GM19397 (cell line): ENCODE results near the gene SDF2L1.
"Not testable (repeated sequence)": the region's sequence is repeated elsewhere in the genome, so short reads cannot be mapped to it uniquely, and the experiment has no call there.

Experiments
- ATAC-seq: cut with Tn5 transposase; IDR thresholded peaks from one replicate; pipeline ENCODE4 v1.9.1; 2021; ENCODE audit warnings: mild to moderate bottlenecking, moderate library complexity; ENCODE audit not compliant: unreplicated experiment

SDF2L1 gene

GRCh38 chr22:21660904-21661303 is 18.8 kb downstream of the SDF2L1 start:
- no peak for ATAC-seq

DNA sequence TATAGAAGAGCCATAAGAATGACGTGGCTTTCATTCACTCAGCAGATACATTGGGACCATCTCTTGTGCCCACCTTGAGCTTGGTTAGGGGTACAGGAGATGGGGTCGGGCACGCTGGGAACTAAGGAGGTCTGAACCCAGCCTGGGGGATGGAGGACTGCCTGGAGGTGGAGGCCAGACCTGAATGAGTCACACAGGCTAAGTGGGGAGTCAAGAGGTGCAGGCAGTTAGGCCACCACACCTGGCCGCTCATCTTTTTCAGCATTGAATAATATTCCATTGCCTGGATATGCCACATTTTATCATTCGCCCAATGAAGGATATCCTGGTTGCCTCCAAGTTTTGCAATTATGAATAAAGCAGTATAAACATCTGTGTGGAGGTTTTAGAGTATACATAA is 19.9 kb downstream of the SDF2L1 start:
- ATAC-seq, result no peak

DNA sequence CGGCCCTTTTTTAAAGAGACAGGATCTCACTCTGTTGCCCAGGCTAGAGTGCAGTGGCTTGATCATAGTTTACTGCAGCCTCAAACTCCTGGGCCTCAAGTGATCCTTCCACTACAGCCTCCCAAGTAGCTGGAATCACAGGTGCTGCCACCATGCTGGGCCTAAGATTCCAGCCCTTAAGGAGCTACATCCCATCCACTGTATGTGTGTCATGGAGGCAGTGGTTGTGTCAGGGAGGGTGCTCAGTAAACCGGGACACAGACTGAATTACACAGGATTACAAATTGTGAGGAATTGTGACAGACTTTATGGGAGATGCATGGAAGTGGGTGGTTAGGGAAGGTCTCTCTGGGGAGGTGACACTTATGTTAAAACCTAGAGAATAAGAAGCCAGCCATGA is 21.6 kb downstream of the SDF2L1 start:
- no peak for ATAC-seq

DNA sequence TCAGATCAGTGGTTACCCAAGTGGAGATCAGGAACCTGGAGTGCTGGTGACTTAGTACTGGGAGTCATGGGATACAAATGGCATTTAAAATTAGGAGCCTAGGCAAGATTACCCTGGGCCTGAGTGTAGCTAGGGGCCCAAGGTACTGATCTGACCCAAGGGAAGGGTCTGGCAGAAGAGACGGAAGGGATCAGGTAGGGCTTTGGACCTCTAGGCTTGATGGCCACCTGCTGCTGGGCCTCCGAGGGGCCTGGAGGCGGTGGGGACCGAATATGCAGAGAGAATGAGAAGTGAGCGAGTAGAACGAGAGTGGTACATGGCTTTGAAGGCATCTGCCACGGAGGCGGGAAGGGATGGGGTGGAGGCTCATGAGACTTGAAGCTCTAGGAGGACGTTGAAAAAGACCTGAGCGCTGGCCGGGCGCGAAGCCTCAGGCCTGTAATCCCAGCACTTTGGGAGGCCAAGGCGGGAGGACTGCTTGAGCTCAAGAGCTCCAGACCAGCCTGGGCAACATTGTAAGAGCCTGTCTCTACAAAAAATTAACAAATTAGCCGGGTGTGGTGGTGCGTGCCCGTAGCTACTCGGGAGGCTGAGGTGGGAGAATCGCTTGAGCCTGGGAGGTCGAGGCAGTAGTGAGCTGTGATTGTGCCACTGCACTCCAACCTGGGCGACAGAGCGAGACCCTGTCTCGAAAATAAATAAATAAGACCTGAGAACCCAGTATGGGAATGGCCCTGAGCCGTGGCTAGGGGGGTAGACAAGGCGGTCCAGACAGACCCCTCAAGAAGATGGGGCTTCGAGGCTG is 23.1 kb downstream of the SDF2L1 start:
- ATAC-seq, result no peak

DNA sequence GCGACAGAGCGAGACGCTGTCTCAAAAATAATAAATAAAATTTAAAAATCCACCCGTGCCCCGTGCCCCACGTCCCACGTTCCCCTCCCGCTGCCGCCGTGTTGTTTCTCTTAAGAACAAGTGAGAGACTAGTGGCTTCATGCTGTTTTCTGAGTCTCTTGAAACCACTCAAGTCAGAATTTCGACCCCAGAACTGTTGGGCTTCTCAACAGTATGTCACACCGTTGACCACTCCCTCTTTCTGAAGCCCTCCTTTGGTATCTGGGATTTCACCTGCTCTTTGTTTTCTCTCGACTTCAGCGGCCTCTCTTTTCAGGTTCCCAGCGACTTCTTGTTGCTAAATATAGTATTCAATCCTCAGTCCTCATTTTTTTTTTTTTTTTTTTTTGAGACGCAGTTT is 24.7 kb downstream of the SDF2L1 start:
- ATAC-seq, result no peak

- no peak for ATAC-seq
Observed at GRCh38 chr22:21669026-21669425, 26.9 kb downstream of the SDF2L1 start.

DNA sequence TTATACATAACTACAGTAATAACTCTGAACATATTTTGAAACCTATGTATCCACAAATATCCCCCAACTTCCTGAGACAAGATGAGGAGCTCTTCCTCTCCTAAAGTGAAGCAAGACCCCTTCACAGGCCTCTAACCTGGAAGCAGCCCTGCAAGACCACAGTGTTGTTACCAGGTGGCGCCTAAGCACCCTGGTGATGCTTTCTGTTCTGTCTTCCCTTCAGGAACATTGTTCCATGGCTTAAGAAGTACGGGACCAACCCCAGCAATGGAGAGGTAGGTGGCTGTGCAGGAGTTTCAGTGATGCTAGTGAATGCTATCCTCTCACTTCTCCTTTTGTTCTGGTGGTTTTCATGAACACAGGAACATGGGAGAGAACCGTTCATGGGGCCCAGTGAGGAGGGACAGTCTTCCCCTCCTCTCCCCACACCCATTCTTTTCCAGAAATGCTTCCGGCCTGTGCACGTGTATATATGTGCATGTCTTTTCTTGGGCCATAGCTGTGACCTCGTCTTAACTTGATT is 30.1 kb downstream of the SDF2L1 start:
- ATAC-seq, result no peak

GRCh38 chr22:21673534-21674321 is 31.6 kb downstream of the SDF2L1 start:
- ATAC-seq, result no peak

GRCh38 chr22:21674638-21675245 is 32.6 kb downstream of the SDF2L1 start:
- ATAC-seq, result no peak

GRCh38 chr22:21677606-21678443 is 35.7 kb downstream of the SDF2L1 start:
- ATAC-seq, result no peak

GRCh38 chr22:21678842-21679241 is 36.7 kb downstream of the SDF2L1 start:
- not testable (repeated sequence) for ATAC-seq

GRCh38 chr22:21679383-21679782 is 37.3 kb downstream of the SDF2L1 start:
- ATAC-seq, result no peak

- no peak for ATAC-seq
Observed at GRCh38 chr22:21680830-21681565, 38.9 kb downstream of the SDF2L1 start.

- no peak for ATAC-seq
Observed at GRCh38 chr22:21681566-21682370, 39.7 kb downstream of the SDF2L1 start.

DNA sequence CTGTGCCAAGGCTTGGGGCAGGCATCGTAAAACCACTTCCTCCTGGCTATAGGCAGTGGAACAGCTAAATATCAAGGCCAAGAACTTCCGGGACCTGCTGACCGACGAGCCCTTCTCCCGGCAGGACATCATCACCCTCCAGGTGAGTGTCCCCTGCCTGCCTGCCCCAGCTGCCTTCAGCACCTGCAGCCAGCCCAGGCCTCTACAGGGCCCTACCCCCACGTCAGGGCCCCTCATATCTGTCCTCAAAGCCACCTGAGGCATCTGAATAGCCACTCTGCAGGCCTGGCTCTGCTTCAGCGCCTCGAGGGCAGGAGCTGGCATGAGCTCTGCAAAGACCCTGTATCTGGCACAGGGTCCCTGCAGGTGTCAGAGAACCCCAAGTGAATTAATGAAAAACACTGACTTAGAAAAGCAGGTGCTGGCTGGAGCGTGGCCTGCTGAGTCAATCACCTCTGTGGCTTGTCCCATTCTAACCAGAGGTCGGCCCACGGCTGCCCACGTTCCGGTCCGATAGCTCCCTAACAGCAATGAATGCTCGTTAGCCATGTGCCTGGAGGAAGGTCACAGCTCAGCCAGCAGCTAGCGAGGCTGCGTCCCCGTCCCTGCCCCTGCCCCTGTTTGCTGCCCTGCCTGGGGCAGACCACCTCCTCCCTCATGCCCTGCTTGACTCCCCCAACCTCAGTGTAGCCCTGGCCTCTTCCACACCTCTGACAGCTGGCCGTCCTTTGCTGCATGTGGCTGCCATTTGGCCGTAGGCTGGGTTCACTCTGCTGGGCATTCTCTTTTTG is 40.5 kb downstream of the SDF2L1 start:
- no peak for ATAC-seq

DNA sequence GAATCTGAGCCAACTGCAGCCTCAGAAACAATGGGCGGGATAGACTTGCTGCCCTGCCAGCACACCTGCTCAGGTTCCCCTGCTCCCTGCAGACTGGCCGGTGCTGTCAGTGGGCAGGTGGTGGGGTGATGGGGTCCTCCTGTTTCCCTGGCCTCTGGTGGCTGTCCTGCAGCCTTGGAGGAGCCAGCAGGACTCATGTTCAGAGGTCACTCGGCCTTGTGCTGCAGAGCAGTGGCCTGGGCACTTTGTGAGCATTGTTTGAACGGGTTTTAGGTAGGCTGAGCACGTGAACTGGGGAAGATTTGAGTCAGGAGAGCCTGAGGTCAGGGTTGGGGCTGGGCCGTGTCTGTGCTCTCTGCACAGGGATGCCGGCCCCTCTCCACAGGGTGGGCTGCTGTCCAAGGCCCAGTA is 41.3 kb downstream of the SDF2L1 start:
- ATAC-seq, result no peak

DNA sequence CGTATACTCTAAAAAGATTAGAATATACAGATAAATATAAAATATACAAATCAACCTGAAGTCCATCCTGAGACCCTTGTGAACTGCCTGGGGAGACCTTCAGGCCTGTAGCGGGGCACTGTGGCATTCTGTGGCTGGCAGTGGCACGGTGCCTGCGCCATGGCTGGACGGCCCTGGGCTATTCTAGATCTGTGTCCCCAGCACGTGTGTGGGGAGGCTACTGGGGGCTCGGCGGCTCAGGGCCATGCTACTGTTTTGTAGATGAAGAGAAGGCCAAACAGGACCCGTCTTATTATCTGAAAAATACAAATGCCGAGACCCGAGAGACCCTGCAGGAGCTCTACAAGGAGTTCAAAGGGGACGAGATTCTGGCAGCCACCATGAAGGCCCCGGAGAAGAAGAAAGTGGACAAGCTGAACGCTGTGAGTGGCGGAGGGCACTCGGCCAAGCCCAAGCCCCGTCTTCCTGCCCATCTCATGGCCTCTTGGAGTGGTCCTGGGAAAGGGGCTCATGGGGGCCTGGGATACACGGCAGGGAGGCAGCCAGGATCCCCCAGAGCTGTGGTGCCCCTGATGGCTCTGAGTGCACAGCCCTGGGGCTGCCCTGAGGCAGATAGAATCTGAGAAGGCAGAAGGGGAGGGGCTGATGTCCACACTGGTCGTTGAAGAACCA is 42.5 kb downstream of the SDF2L1 start:
- no peak for ATAC-seq

- no peak for ATAC-seq
Observed at GRCh38 chr22:21685164-21685513, 43.0 kb downstream of the SDF2L1 start.
